GM12892 (cell line): Measurements from ENCODE around the gene HEXA.
"Not testable (repeated sequence)": the region's sequence is repeated elsewhere in the genome, so short reads cannot be mapped to it uniquely, and the experiment has no call there.

Experiments used
- POLR2A ChIP-seq: IDR thresholded peaks from 2 replicates; pipeline ENCODE4 v1.6.1; 2011; ENCODE audit warnings: low read depth, low read length, control low read depth
- POLR2AphosphoS5 ChIP-seq: IDR thresholded peaks from 2 replicates; pipeline ENCODE4 v1.6.1; 2011; ENCODE audit warnings: low read depth, low read length, control low read depth

DNA sequence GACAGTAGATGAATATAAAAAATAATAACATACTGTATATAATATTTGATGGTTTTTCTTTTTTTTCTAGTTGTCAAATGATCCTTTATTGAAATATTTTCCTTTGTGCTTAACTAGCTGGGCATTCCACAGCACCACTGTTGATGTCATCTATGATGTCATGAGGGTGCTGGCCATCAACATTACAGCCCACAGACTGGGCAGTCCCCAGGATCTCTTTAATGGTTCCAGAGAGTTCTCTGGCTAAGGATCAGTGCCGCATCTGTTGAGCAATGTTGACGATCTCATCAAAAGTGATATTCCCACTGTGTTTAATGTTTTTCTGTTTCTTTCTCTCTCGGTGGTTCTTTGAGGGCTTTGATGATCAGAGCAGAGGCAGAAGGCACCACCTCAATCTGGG lies 3.3 kb upstream of the HEXA start:
- TF ChIP-seq POLR2A, POLR2AphosphoS5: not testable (repeated sequence)
